ENCODE results near the gene LYSET. TPM values are rescaled to one million over a fixed set of nuclear protein-coding genes. Genes with fewer than 3 reads are reported as not detected.

The LYSET gene
- total and polyA plus RNA-seq, 3 donors from 2014 or later = 11.1 to 15.2 (median 11.9) TPM

GRCh38 chr14:93207468-93208308 lies 22.6 kb downstream of the LYSET start:
- intact Hi-C loops (cut with DNase I; ENCODE audit: low total_unique reads) = no loop called here

GRCh38 chr14:93212432-93212831 lies 27.3 kb downstream of the LYSET start:
- TF ChIP-seq POLR2A (IDR thresholded peaks at IDR 0.05) (no peak), CTCF (IDR thresholded peaks at IDR 0.05) (no peak)
- no peaks in the 10 kb centered on the region for H3K27me3 ChIP-seq
- 70 to 73% methylated on average over 3 of the region's 3 CpGs for WGBS, 2 donors
- H3K36me3 ChIP-seq (ENCODE audit: low read depth, missing control alignments) = no peaks in the 10 kb centered on the region
- intact Hi-C loops (cut with DNase I; ENCODE audit: low total_unique reads) = no loop called here
- no peak for DNase-seq
- no peak overlapping the region for H3K27ac ChIP-seq
- H3K4me3 ChIP-seq = no peak overlapping the region
- H3K9me3 ChIP-seq = no peaks in the 10 kb centered on the region
- H3K4me1 ChIP-seq = peaks cover 8% of the 10 kb centered on the region

More at GRCh38 chr14:93207468-93208308, 22.6 kb downstream of the LYSET start:
- peak in 1 of 3 experiments; percentile 10 for TF ChIP-seq CTCF (IDR thresholded peaks at IDR 0.05)
- no peak for TF ChIP-seq POLR2A (IDR thresholded peaks at IDR 0.05)
- H3K36me3 ChIP-seq (ENCODE audit: low read depth, missing control alignments) = no peaks in the 10 kb centered on the region
- WGBS, 2 donors = 0 to 1% methylated on average over 23 of the region's 23 CpGs
- H3K4me3 ChIP-seq = peak overlapping the region; percentile 78 to 89
- peaks cover 13% of the 10 kb centered on the region for H3K4me1 ChIP-seq
- no peaks in the 10 kb centered on the region for H3K9me3 ChIP-seq
- H3K27me3 ChIP-seq = no peaks in the 10 kb centered on the region
- peak overlapping the region; percentile 53 to 79 for H3K27ac ChIP-seq
- DNase-seq = peak; percentile 56

- Histone ChIP-seq H3K27ac (no peak overlapping the region), H3K36me3 (ENCODE audit: low read depth, missing control alignments) (no peaks in the 10 kb centered on the region), H3K4me1 (no peaks in the 10 kb centered on the region), H3K9me3 (no peaks in the 10 kb centered on the region), H3K27me3 (no peaks in the 10 kb centered on the region), H3K4me3 (no peak overlapping the region)
- WGBS, 2 donors = 91% methylated on average over 2 of the region's 2 CpGs
- TF ChIP-seq CTCF (IDR thresholded peaks at IDR 0.05) = no peak
- no peak for TF ChIP-seq POLR2A (IDR thresholded peaks at IDR 0.05)
- intact Hi-C loops (cut with DNase I; ENCODE audit: low total_unique reads) = no loop called here
- no peak for DNase-seq
These were observed 29.5 kb downstream of the LYSET start for GRCh38 chr14:93214598-93214997.

- intact Hi-C loops (cut with DNase I; ENCODE audit: low total_unique reads) = no loop called here
- Histone ChIP-seq H3K27ac (no peak overlapping the region), H3K36me3 (ENCODE audit: low read depth, missing control alignments) (no peaks in the 10 kb centered on the region), H3K4me1 (no peaks in the 10 kb centered on the region), H3K9me3 (no peaks in the 10 kb centered on the region), H3K27me3 (no peaks in the 10 kb centered on the region), H3K4me3 (no peak overlapping the region)
- no peak for TF ChIP-seq CTCF (IDR thresholded peaks at IDR 0.05)
- DNase-seq = peak; percentile 66
- 55 to 69% methylated on average over 3 of the region's 3 CpGs for WGBS, 2 donors
These were observed 34.1 kb downstream of the LYSET start for GRCh38 chr14:93219103-93219726.
